K562 (cell line): ENCODE results near the gene PNMT. TPM values are rescaled to one million over a fixed set of nuclear protein-coding genes. Genes with fewer than 3 reads are reported as not detected.
A peak's percentile ranks its signal among the peaks of the same experiment; 100 is the strongest.

Experiments
- CBX3 ChIP-seq, 2 experiments: IDR thresholded peaks; 1 replicate in 1 of 2; 2 replicates in 1 of 2; pipeline ENCODE4 v1.6.1; 2012; ENCODE audit warnings: inconsistent platforms in 2 of 2, low read length in 2 of 2, borderline replicate concordance in 1 of 2, control low read depth in 1 of 2
- CTBP1 ChIP-seq: fragments of 450-650 bp; IDR thresholded peaks from 2 replicates; pipeline ENCODE4 v1.6.1; 2016; ENCODE audit warnings: borderline replicate concordance
- DMBX1 ChIP-seq: fragments of 250-450 bp; sonication (Bioruptor Pico); IDR thresholded peaks from 2 replicates; pipeline ENCODE4 v1.8.0; 2022; ENCODE audit warnings: inconsistent platforms, mild to moderate bottlenecking, moderate library complexity, borderline replicate concordance
- HMGN3 ChIP-seq: IDR thresholded peaks from 2 replicates; pipeline ENCODE4 v1.6.1; 2011; ENCODE audit warnings: borderline replicate concordance, low read depth, mild to moderate bottlenecking, mixed read lengths, low read length; ENCODE audit not compliant: insufficient read length; ENCODE audit errors: extremely low read depth
- NEUROD1 ChIP-seq: fragments of 150-350 bp; IDR thresholded peaks from 2 replicates; pipeline ENCODE4 v1.6.1; 2014; ENCODE audit warnings: borderline replicate concordance, low read length, low read depth; ENCODE audit not compliant: partially characterized antibody
- NFATC3 ChIP-seq: fragments of 450-650 bp; IDR thresholded peaks from 2 replicates; pipeline ENCODE4 v1.6.1; 2017; ENCODE audit warnings: mild to moderate bottlenecking
- NR2C2 ChIP-seq, 2 experiments: fragments of 200-800 bp in 1 of 2; sonication (Bioruptor generic) in 1 of 2; sonication (generic) in 1 of 2; formaldehyde crosslinking in 1 of 2; IDR thresholded peaks; 2 replicates each; pipeline versions ENCODE4 v1.6.1 to v1.8.0; 2016 to 2022; ENCODE audit warnings: mild to moderate bottlenecking in 1 of 2, missing compliant biosample characterization in 1 of 2, missing genetic modification characterization in 1 of 2, missing genetic modification reagents in 1 of 2
- PHF21A ChIP-seq: fragments of 450-650 bp; IDR thresholded peaks from 2 replicates; pipeline ENCODE4 v1.6.1; 2017; ENCODE audit warnings: low read depth, borderline replicate concordance
- SRSF1 ChIP-seq: fragments of 200-400 bp; formaldehyde crosslinking; IDR thresholded peaks from 2 replicates; pipeline ENCODE4 v1.6.1; 2017; ENCODE audit warnings: mild to moderate bottlenecking, low read depth, low read length, moderate library complexity
- WHSC1 ChIP-seq: IDR thresholded peaks from one replicate; pipeline ENCODE4 v1.6.1; 2012; ENCODE audit warnings: low read length, control low read depth, inconsistent platforms
- ZNF551 ChIP-seq: fragments of 250-450 bp; sonication (Bioruptor Pico); IDR thresholded peaks from 2 replicates; pipeline ENCODE4 v1.5.0; 2021; ENCODE audit warnings: mild to moderate bottlenecking, moderate library complexity
- ZSCAN32 ChIP-seq: fragments of 450-650 bp; formaldehyde crosslinking; IDR thresholded peaks from 2 replicates; pipeline ENCODE4 v1.4.0; 2020; ENCODE audit warnings: mild to moderate bottlenecking, moderate library complexity
- polyA plus RNA-seq, 8 experiments: library from polyadenylated mRNA; depleted of rRNA in 4 of 8; stranded (reverse) in 5 of 8; unstranded in 3 of 8; fragments of >200 nt; fragmentation: Nextera tagmentation in 2 of 8; fragmentation: Illumina TruSeq in 1 of 8; extraction: Ambion mirVana in 2 of 8; extraction: Trizol in 1 of 8; gene quantifications; 2 replicates each; pipeline versions ENCODE4 v1.2.1 to v1.2.3, GENCODE V29; 2011 to 2014; ENCODE audit warnings: inconsistent platforms in 1 of 8, missing spikeins in 1 of 8
- total RNA-seq, 7 experiments: library from RNA; depleted of rRNA in 6 of 7; stranded (reverse); fragments of >200 nt in 6 of 7; fragmentation: Illumina TruSeq in 2 of 7; extraction: Trizol in 2 of 7; gene quantifications; 2 replicates each; pipeline versions ENCODE4 v1.2.1 to v1.2.3, GENCODE V29; 2011 to 2021; ENCODE audit warnings: low replicate concordance in 1 of 7
- TF ChIP-seq, protein P1 (sequence below), 3 experiments: fragments of 200-800 bp in 1 of 3; fragments of 250-450 bp in 1 of 3; fragments of 450-650 bp in 1 of 3; sonication (Bioruptor Pico) in 1 of 3; sonication (Bioruptor generic) in 1 of 3; formaldehyde crosslinking in 1 of 3; IDR thresholded peaks; 2 replicates each; pipeline versions ENCODE4 v1.6.1 to v1.8.0; 2016 to 2022; ENCODE audit warnings: mild to moderate bottlenecking in 2 of 3, missing genetic modification characterization in 2 of 3, missing compliant biosample characterization in 1 of 3, moderate library complexity in 1 of 3
- TF ChIP-seq, protein P2 (sequence below): fragments of 450-650 bp; IDR thresholded peaks from 2 replicates; pipeline ENCODE4 v1.7.0; 2016; ENCODE audit warnings: borderline replicate concordance
- TF ChIP-seq, protein P3 (sequence below): IDR thresholded peaks from 2 replicates; pipeline ENCODE4 v1.6.1; 2016; ENCODE audit warnings: missing genetic modification characterization, missing compliant biosample characterization
- TF ChIP-seq, protein P4 (sequence below): fragments of 450-650 bp; conservative IDR thresholded peaks from 2 replicates; pipeline ENCODE4 v1.6.1; 2016; ENCODE audit warnings: missing genetic modification characterization, low read depth, mild to moderate bottlenecking, control low read depth, missing compliant biosample characterization

Gene PNMT
- total and polyA plus RNA-seq, 9 of the 15 experiments (the other 6 are each of a cell fraction or from before 2014, with no cell fraction given), result 0.55 to 18.1 (median 5.8) TPM

DNA sequence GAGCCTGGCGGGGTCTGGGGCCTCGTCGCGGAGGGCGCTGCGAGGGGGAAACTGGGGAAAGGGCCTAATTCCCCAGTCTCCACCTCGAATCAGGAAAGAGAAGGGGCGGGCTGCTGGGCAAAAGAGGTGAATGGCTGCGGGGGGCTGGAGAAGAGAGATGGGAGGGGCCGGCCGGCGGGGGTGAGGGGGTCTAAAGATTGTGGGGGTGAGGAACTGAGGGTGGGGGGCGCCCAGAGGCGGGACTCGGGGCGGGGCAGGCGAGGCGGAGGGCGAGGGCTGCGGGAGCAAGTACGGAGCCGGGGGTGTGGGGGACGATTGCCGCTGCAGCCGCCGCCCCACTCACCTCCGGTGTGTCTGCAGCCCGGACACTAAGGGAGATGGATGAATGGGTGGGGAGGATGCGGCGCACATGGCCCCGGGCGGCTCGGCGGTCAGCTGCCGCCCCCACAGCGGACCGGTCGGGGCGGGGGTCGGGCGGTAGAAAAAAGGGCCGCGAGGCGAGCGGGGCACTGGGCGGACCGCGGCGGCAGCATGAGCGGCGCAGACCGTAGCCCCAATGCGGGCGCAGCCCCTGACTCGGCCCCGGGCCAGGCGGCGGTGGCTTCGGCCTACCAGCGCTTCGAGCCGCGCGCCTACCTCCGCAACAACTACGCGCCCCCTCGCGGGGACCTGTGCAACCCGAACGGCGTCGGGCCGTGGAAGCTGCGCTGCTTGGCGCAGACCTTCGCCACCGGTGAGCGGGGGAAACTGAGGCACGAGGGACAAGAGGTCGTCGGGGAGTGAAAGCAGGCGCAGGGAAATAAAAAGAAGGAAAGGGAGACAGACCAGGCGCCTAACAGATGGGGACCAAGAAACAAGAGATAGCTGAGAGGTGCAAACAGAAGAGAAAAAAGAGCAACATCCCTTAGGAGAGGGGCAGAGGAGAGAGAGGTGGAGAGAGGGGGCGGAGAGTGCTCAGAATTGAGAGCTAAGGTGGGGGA, at the start of gene PNMT (continued):
- TF ChIP-seq, protein P1, sequence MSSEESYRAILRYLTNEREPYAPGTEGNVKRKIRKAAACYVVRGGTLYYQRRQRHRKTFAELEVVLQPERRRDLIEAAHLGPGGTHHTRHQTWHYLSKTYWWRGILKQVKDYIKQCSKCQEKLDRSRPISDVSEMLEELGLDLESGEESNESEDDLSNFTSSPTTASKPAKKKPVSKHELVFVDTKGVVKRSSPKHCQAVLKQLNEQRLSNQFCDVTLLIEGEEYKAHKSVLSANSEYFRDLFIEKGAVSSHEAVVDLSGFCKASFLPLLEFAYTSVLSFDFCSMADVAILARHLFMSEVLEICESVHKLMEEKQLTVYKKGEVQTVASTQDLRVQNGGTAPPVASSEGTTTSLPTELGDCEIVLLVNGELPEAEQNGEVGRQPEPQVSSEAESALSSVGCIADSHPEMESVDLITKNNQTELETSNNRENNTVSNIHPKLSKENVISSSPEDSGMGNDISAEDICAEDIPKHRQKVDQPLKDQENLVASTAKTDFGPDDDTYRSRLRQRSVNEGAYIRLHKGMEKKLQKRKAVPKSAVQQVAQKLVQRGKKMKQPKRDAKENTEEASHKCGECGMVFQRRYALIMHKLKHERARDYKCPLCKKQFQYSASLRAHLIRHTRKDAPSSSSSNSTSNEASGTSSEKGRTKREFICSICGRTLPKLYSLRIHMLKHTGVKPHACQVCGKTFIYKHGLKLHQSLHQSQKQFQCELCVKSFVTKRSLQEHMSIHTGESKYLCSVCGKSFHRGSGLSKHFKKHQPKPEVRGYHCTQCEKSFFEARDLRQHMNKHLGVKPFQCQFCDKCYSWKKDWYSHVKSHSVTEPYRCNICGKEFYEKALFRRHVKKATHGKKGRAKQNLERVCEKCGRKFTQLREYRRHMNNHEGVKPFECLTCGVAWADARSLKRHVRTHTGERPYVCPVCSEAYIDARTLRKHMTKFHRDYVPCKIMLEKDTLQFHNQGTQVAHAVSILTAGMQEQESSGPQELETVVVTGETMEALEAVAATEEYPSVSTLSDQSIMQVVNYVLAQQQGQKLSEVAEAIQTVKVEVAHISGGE (CRISPR knock-in tag; IDR thresholded peaks at IDR 0.05), result peak in 2 of 3 experiments; percentile 18 to 43; a peak in 1 of 6 replicates
- TF ChIP-seq WHSC1, result no peak
- no peak for TF ChIP-seq SRSF1
- peak in 1 of 2 experiments; percentile 71; a peak in 2 of 3 replicates for TF ChIP-seq CBX3 (IDR thresholded peaks at IDR 0.05; ENCODE audit: borderline replicate concordance in 1 of 2, low read length in 2 of 2)
- no peak for TF ChIP-seq ZNF551 (CRISPR knock-in tag)
- TF ChIP-seq, protein P2, sequence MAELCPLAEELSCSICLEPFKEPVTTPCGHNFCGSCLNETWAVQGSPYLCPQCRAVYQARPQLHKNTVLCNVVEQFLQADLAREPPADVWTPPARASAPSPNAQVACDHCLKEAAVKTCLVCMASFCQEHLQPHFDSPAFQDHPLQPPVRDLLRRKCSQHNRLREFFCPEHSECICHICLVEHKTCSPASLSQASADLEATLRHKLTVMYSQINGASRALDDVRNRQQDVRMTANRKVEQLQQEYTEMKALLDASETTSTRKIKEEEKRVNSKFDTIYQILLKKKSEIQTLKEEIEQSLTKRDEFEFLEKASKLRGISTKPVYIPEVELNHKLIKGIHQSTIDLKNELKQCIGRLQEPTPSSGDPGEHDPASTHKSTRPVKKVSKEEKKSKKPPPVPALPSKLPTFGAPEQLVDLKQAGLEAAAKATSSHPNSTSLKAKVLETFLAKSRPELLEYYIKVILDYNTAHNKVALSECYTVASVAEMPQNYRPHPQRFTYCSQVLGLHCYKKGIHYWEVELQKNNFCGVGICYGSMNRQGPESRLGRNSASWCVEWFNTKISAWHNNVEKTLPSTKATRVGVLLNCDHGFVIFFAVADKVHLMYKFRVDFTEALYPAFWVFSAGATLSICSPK, result 0 out of 2 replicates have a peak, but pooled peaks have one; percentile 46
- peak; percentile 80 for TF ChIP-seq HMGN3
- TF ChIP-seq NR2C2 (CRISPR knock-in tag; IDR thresholded peaks at IDR 0.05), result peak; percentile 73
- peak; percentile 80 for TF ChIP-seq NR2C2 (tag; IDR thresholded peaks at IDR 0.05)
- no peak for TF ChIP-seq NEUROD1
- TF ChIP-seq, protein P3, sequence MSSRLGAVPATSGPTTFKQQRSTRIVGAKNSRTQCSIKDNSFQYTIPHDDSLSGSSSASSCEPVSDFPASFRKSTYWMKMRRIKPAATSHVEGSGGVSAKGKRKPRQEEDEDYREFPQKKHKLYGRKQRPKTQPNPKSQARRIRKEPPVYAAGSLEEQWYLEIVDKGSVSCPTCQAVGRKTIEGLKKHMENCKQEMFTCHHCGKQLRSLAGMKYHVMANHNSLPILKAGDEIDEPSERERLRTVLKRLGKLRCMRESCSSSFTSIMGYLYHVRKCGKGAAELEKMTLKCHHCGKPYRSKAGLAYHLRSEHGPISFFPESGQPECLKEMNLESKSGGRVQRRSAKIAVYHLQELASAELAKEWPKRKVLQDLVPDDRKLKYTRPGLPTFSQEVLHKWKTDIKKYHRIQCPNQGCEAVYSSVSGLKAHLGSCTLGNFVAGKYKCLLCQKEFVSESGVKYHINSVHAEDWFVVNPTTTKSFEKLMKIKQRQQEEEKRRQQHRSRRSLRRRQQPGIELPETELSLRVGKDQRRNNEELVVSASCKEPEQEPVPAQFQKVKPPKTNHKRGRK (tag), result peak; percentile 66
- 0 out of 2 replicates have a peak, but pooled peaks have one; percentile 41 for TF ChIP-seq DMBX1 (CRISPR knock-in tag)
- no peak for TF ChIP-seq PHF21A
- TF ChIP-seq, protein P4, sequence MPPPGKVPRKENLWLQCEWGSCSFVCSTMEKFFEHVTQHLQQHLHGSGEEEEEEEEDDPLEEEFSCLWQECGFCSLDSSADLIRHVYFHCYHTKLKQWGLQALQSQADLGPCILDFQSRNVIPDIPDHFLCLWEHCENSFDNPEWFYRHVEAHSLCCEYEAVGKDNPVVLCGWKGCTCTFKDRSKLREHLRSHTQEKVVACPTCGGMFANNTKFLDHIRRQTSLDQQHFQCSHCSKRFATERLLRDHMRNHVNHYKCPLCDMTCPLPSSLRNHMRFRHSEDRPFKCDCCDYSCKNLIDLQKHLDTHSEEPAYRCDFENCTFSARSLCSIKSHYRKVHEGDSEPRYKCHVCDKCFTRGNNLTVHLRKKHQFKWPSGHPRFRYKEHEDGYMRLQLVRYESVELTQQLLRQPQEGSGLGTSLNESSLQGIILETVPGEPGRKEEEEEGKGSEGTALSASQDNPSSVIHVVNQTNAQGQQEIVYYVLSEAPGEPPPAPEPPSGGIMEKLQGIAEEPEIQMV (tag), result no peak
- no peak for TF ChIP-seq NFATC3
- no peak for TF ChIP-seq ZSCAN32 (CRISPR knock-in tag)
- peak; percentile 96 for TF ChIP-seq CTBP1
